Measurements from ENCODE around the gene DENND1A. TPM values are rescaled to one million over a fixed set of nuclear protein-coding genes. Genes with fewer than 3 reads are reported as not detected.

DENND1A gene
- polyA plus RNA-seq, 6 donors from 2014 or later = 4.0 to 9.5 (median 5.3) TPM

Other genes starting within 250 kb of the DENND1A start
- under 1 TPM in 1 of 6 donors, not detected in 5; 0.27 TPM for gene LHX2, start 81.6 kb upstream of the DENND1A start, polyA plus RNA-seq (ENCODE audit: low read depth in 6 of 6)

All from naive B cell (primary cell).